ENCODE measurements around the gene MEX3B.

Gene MEX3B

DNA sequence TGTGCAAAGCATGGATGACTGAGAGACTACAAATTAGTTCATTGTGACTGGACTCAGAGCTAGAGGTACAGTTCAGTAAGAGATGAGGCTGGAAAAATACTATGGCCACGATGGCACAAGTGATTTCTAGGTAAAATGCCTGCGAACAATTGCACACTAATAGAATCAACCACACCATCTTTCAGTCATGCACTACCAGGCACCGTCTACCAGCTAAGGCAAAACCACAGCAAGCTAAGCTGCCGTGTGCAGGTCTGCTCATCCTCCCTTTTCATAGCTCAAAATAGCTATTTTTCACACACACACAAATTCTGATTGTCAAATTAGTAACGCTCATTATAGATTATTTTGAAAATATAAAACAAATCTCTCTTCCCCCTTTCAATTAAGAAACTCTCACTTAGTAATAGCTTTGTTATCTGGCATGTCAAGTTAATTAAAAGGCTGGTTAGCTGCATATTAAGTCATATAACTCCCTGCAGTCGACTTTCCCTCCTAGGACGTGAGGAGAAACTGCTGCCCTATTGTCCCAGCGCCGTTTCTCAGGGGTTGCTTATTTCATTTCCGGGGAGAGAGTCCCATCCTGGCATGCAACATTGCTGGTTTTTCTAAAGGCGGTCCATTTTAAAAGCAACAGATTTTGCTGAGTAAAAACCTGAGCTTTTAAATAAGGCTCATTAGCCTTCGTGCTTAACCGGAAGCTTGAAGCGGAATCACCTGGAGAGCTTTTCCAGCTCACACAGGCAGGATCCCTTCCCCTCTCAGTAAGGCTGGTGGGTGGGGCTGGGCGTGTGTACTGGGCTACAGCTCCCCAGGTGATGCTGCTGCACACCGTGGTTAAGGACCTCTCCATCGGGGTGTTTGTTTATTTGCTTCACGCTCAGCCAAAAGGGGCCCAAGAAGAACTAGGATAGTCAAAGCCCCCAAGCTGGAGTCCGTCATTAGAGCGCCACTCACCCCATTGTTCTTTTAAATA is 16.9 kb upstream of the MEX3B start:
- H3K4me3 ChIP-seq (ENCODE audit: low read depth, low read length) = no peak overlapping the region
- DNase-seq (ENCODE audit: low read depth) = no peak
- TF ChIP-seq, protein P1, sequence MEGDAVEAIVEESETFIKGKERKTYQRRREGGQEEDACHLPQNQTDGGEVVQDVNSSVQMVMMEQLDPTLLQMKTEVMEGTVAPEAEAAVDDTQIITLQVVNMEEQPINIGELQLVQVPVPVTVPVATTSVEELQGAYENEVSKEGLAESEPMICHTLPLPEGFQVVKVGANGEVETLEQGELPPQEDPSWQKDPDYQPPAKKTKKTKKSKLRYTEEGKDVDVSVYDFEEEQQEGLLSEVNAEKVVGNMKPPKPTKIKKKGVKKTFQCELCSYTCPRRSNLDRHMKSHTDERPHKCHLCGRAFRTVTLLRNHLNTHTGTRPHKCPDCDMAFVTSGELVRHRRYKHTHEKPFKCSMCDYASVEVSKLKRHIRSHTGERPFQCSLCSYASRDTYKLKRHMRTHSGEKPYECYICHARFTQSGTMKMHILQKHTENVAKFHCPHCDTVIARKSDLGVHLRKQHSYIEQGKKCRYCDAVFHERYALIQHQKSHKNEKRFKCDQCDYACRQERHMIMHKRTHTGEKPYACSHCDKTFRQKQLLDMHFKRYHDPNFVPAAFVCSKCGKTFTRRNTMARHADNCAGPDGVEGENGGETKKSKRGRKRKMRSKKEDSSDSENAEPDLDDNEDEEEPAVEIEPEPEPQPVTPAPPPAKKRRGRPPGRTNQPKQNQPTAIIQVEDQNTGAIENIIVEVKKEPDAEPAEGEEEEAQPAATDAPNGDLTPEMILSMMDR (IDR thresholded peaks at IDR 0.05; ENCODE audit: control insufficient read depth, extremely low read depth, insufficient read depth) = no peak

DNA sequence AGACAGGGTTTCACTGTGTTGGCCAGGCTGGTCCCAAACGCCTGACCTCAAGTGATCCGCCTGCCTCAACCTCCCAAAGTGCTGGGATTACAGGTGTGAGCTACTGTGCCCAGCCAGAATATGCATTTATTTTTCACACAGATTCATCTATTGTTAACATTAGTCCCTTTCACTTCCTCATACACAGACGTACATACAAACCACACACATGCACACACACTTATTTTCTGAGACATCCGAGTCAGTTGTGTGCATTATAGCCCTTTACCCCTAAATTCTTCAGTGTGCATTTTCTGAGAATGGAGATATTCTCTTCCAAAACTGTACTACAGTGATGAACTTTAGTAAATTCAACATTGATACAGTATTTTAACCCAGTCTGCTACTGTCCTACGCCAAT is 15.0 kb upstream of the MEX3B start:
- TF ChIP-seq, protein P1 (IDR thresholded peaks at IDR 0.05; ENCODE audit: control insufficient read depth, extremely low read depth, insufficient read depth) = no peak
- H3K4me3 ChIP-seq (ENCODE audit: low read depth, low read length) = no peak overlapping the region
- no peak for DNase-seq (ENCODE audit: low read depth)

DNA sequence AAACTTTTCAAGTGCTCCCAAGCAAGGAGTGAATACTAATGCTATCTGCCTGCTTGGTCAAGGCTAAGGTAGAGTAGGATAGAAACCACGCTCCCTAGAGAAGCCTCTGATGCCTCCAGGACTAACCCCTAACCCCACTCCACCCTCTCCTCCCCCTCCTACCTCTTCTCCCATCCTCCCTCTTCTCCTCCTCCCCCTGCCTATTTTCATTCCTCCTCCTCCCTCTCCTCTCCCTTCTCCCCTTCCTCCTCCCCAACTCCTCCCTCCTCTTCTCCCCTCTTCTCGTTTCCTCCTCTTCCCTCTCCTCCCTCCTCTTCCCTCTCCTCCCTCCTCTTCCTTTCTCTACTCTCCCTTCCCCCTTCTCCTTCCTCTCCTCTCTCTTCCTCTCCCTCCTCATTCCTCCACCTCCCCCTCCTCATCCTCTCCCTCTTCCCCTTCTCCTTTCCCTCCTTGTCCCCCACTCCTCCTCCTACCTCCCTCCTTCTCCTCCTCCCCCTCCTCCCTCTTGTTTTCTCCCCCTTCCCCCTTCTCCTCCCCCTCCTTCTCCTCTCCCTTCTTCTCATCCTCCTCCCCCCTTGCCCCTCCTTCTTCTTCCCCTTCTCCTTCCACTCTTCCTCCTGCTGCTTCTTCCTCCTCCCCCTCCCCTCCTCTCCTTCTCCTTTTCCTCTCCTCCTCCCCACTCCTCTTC is 12.8 kb upstream of the MEX3B start:
- H3K4me3 ChIP-seq (ENCODE audit: low read depth, low read length) = no peak overlapping the region

DNA sequence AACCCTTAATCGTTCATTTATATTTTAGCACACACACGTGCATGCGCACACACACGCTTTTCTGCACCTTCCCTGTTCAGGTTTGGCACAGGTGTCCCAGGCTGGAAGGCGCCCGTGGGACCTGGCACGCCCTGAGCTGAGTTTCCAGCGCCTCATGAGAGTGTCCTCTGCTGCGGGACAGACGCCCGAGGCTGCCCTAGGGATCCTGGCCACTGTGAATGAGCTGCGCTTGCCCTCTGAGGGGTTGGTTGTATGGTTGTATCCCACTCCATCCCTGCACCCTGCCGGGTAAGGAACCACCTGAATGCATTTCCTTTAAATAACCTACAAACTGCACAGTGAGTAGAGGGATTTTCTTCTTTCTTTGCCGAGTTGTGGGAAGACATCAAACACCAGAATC is 12.2 kb upstream of the MEX3B start:
- TF ChIP-seq, protein P1 (IDR thresholded peaks at IDR 0.05; ENCODE audit: control insufficient read depth, extremely low read depth, insufficient read depth) = no peak
- DNase-seq (ENCODE audit: low read depth) = no peak
- no peak overlapping the region for H3K4me3 ChIP-seq (ENCODE audit: low read depth, low read length)

More for the DNA sequence above, 12.8 kb upstream of the MEX3B start:
- TF ChIP-seq, protein P1 (IDR thresholded peaks at IDR 0.05; ENCODE audit: control insufficient read depth, extremely low read depth, insufficient read depth) = no peak
- DNase-seq (ENCODE audit: low read depth) = no peak

DNA sequence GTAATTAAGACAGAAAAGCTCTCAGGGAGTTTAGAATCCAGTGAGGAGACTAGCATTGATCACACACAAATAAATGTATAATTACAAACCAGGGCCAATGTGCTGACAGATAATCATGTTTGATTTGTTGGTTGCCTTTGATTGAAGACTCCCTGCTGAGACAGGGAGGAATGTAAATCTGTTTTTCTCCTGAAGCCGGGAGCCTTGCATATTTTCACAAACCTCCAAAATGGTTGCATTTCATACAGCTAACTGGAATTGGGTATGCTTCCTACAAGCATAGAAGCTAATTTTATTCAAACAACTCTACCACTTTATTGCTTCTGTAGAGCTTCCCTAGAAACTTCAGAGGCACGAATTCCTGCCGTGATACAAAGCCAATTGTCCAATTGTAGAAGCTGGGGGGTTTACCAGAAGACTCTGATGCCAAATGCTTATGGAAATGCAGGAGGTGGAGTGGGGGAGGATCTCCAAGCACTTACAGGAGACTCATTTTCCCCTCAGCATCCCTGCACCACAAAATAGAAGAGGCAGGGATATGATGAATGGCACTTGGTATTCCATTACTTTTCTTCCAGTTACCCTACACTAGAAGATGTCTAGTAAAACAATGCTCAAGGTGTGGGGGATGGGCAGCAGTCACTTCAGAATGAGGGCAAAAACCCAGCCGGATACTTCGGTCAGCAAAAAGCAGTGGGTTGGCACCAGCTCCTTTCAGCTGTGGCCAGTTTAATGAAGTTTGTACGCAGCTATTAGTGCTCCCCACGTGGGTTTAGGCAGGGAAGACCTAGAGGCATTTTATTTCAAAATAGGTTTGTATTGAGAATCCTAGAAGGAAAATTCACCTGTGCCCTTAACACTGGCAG is 11.4 kb upstream of the MEX3B start:
- TF ChIP-seq, protein P1 (IDR thresholded peaks at IDR 0.05; ENCODE audit: control insufficient read depth, extremely low read depth, insufficient read depth) = no peak
- H3K4me3 ChIP-seq (ENCODE audit: low read depth, low read length) = no peak overlapping the region
- DNase-seq (ENCODE audit: low read depth) = no peak

DNA sequence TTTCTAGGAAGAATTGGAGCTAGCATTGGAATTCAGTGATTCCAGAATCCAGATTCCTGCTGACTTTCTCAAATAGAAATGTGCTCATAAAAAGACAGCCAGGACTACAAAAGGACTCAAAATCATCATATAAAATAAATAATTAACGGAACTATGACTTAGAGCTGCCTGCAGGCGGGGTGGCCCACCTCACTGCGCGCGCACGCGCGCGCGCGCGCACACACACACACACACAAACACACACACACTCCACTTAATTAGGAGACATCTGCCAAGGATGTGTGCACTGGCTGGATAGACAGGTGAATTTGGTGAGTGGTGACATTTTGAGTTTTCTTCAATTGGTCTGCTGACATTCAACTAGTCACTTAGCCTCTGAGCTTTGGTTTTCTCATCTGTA is 6.9 kb upstream of the MEX3B start:
- no peak for DNase-seq (ENCODE audit: low read depth)
- TF ChIP-seq, protein P1 (IDR thresholded peaks at IDR 0.05; ENCODE audit: control insufficient read depth, extremely low read depth, insufficient read depth) = no peak

More for the DNA sequence above, 6.9 kb upstream of the MEX3B start:
- no peak overlapping the region for H3K4me3 ChIP-seq (ENCODE audit: low read depth, low read length)
